Activated naive CD8-positive, alpha-beta T cell treated with anti-CD3 and anti-CD28 coated beads, Interleukin-2, amount 10 ng/mL, durations not matched to agents 7 days and 5 days (primary cell): ENCODE results near the gene METTL25B. TPM values are rescaled to one million over a fixed set of nuclear protein-coding genes. Genes with fewer than 3 reads are reported as not detected.
A peak's percentile ranks its signal among the peaks of the same experiment; 100 is the strongest.
"Not testable (repeated sequence)": the region's sequence is repeated elsewhere in the genome, so short reads cannot be mapped to it uniquely, and the experiment has no call there.

Source experiments
- ATAC-seq: fragments of 150-1000 bp; cut with Tn5 transposase; one replicate; pipeline ENCODE4 v1.10.0; 2021; ENCODE audit warnings: low read depth, moderate library complexity
- POLR2A ChIA-PET: fragments of 350-600 bp; sonication (Branson Sonifier 250); formaldehyde crosslinking; loops from one replicate; lab custom pipeline; 2021; ENCODE audit warnings: antibody characterized with exemption; lab: Charles Lee
- DNase-seq: peaks from one replicate; pipeline ENCODE4 v3.0.0; 2021
- H3K27ac Mint-ChIP-seq: one replicate; pipeline ENCODE4 v1.8.0; 2022; ENCODE audit warnings: mild to moderate bottlenecking, mixed read lengths
- H3K27me3 Mint-ChIP-seq: one replicate; pipeline ENCODE4 v1.8.0; 2022; ENCODE audit warnings: mild to moderate bottlenecking, moderate library complexity, mixed read lengths
- H3K36me3 Mint-ChIP-seq: one replicate; pipeline ENCODE4 v1.8.0; 2021; ENCODE audit warnings: mild to moderate bottlenecking, mixed read lengths
- H3K4me1 Mint-ChIP-seq: one replicate; pipeline ENCODE4 v1.8.0; 2021; ENCODE audit warnings: mixed read lengths
- H3K4me3 Mint-ChIP-seq: one replicate; pipeline ENCODE4 v1.8.0; 2022; ENCODE audit warnings: mild to moderate bottlenecking, moderate library complexity, mixed read lengths
- H3K9me3 Mint-ChIP-seq: one replicate; pipeline ENCODE4 v1.8.0; 2021; ENCODE audit warnings: mixed read lengths
- total RNA-seq, 2 experiments: library from RNA; stranded (reverse); gene quantifications; one replicate each; pipeline ENCODE4 v1.2.3, GENCODE V29; 2021

Gene METTL25B
- total RNA-seq, 2 experiments from 2014 or later = 34.6 to 35.1 TPM

DNA sequence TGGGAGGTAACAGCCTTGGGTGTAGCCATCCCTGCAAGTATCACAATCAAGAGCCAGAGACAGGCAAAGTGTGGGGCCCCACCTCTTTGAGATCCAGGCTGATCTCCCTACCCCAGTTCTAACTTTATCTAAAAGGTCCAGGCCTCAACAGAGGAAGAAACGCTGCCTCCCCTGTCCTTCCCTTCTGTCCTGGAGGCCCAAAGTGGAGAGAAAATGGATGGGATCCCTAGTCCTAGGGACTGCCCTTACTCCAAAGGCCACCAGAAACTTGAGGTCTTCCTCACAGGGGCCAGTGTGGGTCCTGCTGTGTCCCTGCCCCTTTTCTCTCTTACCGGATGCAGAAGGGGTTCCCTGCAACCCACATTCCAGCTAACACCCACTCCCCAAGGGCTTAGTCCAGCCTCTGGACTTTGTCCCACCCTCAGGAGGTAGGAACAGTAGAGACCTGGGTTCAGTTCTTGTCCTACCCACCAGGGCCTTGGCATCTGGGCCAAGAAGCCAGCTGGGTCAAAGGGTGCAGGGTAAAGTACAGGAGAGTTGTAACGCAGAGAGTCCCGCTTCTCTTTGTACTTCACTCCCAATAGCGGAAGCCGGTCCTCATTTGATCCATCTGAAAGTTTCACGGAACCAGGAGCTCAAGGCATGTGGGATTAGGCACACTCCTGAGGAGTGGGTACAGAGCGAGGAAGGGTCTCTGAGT is 21.3 kb downstream of the METTL25B start:
- peak overlapping the region; percentile 93 for H3K27ac Mint-ChIP-seq
- POLR2A ChIA-PET = interaction anchor here (0.6 to 5.7 kb wide), 4 partner anchors 8 to 844 kb away, joined by 3 to 69 read pairs (median 36); partner anchors contain the start of genes MRPL24, NTRK1 and PRCC
- H3K36me3 Mint-ChIP-seq = peaks cover 21% of the 10 kb centered on the region
- no peaks in the 10 kb centered on the region for H3K9me3 Mint-ChIP-seq
- ATAC-seq (no peak), DNase-seq (no peak)
- no peaks in the 10 kb centered on the region for H3K27me3 Mint-ChIP-seq
- peak overlapping the region; percentile 99 for H3K4me3 Mint-ChIP-seq
- peaks cover 54% of the 10 kb centered on the region for H3K4me1 Mint-ChIP-seq

DNA sequence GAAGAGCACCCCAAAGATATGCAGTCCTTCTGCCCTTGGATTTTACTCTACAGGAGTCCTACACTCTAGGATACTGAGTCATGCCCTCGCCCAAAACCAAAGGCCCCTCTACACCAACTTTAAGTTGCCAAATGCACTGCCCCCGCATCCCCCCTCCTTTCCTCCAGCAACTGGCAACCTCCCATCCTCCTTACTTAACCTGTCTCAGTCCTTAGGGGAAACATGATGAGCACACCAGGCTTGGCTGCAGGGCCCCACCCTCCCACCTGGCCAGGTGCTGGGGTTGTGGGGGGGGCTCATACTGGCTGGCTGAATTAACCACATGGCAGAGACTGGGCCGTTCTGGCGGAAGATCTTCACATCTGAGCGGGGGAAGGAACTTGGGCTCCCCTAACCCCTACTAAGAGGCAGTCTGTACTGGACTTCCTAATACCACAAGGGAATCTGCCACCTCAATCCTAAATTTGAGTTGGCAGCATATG is 22.0 kb downstream of the METTL25B start:
- ATAC-seq (no peak), DNase-seq (peak; percentile 47)
- H3K4me1 Mint-ChIP-seq = peaks cover 51% of the 10 kb centered on the region
- no peaks in the 10 kb centered on the region for H3K9me3 Mint-ChIP-seq
- POLR2A ChIA-PET = interaction anchor here (0.6 to 5.7 kb wide), 5 partner anchors 9 to 844 kb away, joined by 3 to 69 read pairs (median 67); partner anchors contain the start of genes ISG20L2, METTL25B, MRPL24 and NTRK1
- peak overlapping the region; percentile 99 for H3K4me3 Mint-ChIP-seq
- H3K27ac Mint-ChIP-seq = peak overlapping the region; percentile 93
- H3K36me3 Mint-ChIP-seq = peaks cover 23% of the 10 kb centered on the region
- no peaks in the 10 kb centered on the region for H3K27me3 Mint-ChIP-seq

DNA sequence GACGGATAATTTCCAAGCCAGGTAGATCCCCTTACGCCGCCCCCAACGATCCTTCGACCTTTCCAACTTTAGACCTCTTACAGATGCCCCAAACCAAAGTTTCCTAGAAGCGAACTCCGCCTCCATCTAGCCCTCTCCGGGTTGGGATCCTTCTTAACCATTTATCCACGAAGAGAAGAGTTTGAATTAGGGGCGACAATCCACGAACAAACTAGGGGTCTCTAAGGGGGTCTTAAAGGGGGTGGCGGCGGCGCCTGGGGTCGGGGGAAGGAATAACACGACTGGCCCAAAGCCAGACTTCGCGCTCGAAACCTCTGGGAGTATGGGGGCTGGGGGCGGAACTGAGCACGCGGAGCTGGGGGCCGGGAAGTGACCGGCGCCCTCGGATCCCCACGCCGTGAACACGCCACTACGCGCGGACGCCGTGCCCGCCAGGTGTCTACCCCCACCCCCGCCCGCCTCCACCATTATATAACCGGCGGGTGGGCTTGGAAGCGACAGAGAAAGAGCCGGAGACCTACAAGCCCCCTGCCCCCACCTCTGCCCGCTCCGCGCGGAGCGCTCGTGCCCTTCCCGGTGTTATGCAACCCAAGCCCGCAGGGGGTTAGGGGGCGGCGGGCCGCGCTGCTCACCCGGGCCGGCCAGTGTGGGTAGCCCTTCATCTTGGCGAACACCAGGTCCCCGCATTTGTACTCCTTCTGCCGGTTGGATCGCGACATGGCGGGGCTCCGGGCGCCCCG is 22.6 kb downstream of the METTL25B start:
- peaks cover 19% of the 10 kb centered on the region for H3K36me3 Mint-ChIP-seq
- DNase-seq = peak; percentile 69
- H3K27me3 Mint-ChIP-seq = no peaks in the 10 kb centered on the region
- peaks cover 44% of the 10 kb centered on the region for H3K4me1 Mint-ChIP-seq
- H3K27ac Mint-ChIP-seq = peak overlapping the region; percentile 93
- POLR2A ChIA-PET = interaction anchor here (0.6 to 5.7 kb wide), 9 partner anchors 9 to 189 kb away, joined by 3 to 69 read pairs (median 6); partner anchors contain the start of genes ISG20L2, METTL25B, MRPL24 and NTRK1
- H3K4me3 Mint-ChIP-seq = peak overlapping the region; percentile 99
- H3K9me3 Mint-ChIP-seq = no peaks in the 10 kb centered on the region
- ATAC-seq = peak; percentile 21

DNA sequence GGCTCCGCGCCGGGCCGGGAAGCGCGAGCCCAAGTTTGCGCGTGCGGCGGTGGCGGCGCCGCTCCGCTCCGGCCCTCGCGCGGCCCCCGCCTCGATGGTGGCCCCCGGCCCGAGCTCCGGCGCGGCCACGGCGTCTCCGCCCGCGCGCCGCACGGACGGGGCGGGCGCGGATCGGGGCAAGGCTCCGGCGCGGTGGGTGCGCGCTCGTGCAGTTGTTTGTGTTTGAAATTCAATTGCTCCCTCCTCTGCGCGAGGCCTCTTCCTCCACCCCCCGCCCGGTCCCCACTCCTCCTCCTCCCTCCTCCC is 23.1 kb downstream of the METTL25B start, which contains the start of gene HDGF:
TSS of gene HDGF (minus strand) at position 225 of the 306 bp plus-strand sequence. CDS start 246 bp downstream, outside the sequence.
- H3K4me1 Mint-ChIP-seq = peaks cover 41% of the 10 kb centered on the region
- no peaks in the 10 kb centered on the region for H3K9me3 Mint-ChIP-seq
- peaks cover 19% of the 10 kb centered on the region for H3K36me3 Mint-ChIP-seq
- DNase-seq (no peak), ATAC-seq (no peak)
- POLR2A ChIA-PET = interaction anchor here (0.6 to 5.7 kb wide), 14 partner anchors 9 to 298 kb away, joined by 3 to 69 read pairs (median 5); partner anchors contain the start of genes ISG20L2, METTL25B, MRPL24 and NTRK1
- no peaks in the 10 kb centered on the region for H3K27me3 Mint-ChIP-seq
- H3K27ac Mint-ChIP-seq = peak within 1 kb of the TSS; percentile 93
- H3K4me3 Mint-ChIP-seq = peak within 1 kb of the TSS; percentile 99

DNA sequence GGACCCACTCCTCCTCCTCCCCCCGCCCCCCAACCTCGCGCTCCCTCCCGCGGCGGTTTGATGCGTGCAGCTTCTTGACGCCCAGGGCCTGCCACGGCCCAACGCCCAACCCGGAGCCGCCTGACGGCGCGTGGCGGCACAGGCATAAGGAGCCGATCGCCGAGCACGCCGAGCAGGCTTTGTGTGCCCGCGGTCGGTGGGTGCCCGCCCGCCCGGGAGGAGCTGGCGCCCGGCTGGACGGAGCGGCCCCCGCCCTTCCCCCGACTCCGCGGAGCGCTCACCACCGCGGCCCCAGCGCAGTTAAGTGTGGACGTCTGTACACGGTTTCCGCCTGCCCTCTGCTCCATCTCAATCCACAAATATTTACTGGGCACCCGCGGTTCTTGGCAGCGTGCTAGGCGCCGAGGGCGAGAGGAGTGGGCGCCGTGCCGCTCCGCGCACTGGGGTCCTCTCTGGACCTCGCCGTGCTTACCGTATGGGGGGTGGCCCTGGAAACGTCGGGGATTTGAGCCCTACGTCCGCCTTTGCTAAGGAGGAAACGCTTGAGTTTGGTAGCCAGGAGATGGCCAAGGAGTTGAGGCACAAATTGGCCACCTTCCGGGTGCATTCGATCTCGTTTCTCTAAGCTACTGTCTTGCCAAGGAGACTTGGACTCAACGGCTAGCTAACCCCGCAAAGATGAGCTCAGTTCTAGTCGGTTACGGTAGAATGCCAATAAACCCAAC is 23.6 kb downstream of the METTL25B start:
- peaks cover 19% of the 10 kb centered on the region for H3K36me3 Mint-ChIP-seq
- peak; percentile 93 for DNase-seq
- no peaks in the 10 kb centered on the region for H3K9me3 Mint-ChIP-seq
- H3K27ac Mint-ChIP-seq = peak overlapping the region; percentile 92
- peak overlapping the region; percentile 91 for H3K4me3 Mint-ChIP-seq
- peaks cover 39% of the 10 kb centered on the region for H3K4me1 Mint-ChIP-seq
- POLR2A ChIA-PET = interaction anchor here (0.6 to 5.7 kb wide), 15 partner anchors 9 to 299 kb away, joined by 3 to 69 read pairs (median 5); partner anchors contain the start of genes ISG20L2, METTL25B, MRPL24 and PRCC
- peak; percentile 84 for ATAC-seq
- H3K27me3 Mint-ChIP-seq = no peaks in the 10 kb centered on the region

DNA sequence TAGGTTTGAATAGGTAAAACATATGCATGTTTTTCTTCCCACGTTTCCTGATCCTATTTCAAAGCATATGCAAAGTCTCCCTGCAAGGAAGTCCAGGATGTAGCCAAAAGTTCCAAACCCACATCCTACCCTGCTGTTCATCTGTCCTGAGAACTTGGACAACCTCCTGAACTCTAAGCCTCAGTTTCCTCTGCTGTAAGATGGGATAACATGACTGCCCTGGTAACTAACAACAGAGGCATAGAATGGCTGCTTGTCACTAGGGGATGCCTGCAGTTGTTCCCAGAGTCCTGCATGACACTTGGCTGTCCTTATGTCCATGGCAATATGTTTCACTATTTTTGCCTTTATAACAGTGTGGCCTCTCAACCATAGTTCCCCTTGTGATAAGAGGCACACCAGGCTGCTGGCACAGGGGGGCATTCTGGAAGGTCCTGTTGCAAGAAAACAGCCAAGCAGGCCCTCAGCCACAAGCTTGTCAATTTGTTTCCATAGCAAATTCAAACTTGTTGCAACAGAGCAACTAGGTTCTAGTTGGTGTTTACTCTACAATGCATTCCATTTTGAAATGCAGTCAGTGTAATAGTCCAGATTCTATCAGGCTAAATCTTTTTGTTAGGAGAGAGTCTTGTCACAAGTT is 24.7 kb downstream of the METTL25B start:
- no peak for DNase-seq
- no peaks in the 10 kb centered on the region for H3K27me3 Mint-ChIP-seq
- peaks cover 33% of the 10 kb centered on the region for H3K4me1 Mint-ChIP-seq
- POLR2A ChIA-PET = interaction anchor here (1.0 to 5.7 kb wide), 7 partner anchors 8 to 109 kb away, joined by 3 to 69 read pairs (median 6); partner anchors contain the start of genes ISG20L2, METTL25B, MRPL24 and PRCC
- H3K4me3 Mint-ChIP-seq = peak overlapping the region; percentile 91
- H3K27ac Mint-ChIP-seq = peak overlapping the region; percentile 92
- no peaks in the 10 kb centered on the region for H3K9me3 Mint-ChIP-seq
- ATAC-seq = no peak
- peaks cover 19% of the 10 kb centered on the region for H3K36me3 Mint-ChIP-seq

DNA sequence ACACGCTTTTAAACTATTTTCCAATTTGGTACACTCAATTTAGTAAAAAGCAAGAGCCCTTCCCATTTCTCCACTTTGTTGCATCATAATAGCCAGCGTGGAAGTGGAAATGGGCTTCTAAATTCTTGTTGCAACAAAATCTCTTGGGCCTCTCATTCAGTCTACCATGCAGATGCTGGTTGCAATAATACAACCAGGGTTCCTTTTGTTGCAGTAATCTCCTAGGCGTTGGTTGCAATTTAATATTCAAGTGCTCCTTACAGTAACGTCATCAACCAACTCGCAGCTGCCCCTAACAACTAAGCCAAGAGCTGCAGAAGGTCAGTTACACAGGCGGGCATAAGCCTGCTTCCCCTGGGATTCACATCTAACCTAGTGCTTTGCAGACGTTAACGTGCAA is 25.9 kb downstream of the METTL25B start:
- POLR2A ChIA-PET = interaction anchor here (1.4 to 5.7 kb wide), 2 partner anchors 11 to 26 kb away, joined by 4 to 67 read pairs; partner anchors contain the start of genes ISG20L2, METTL25B and PRCC
- no peaks in the 10 kb centered on the region for H3K9me3 Mint-ChIP-seq
- H3K4me3 Mint-ChIP-seq = no peak overlapping the region
- H3K27ac Mint-ChIP-seq = no peak overlapping the region
- DNase-seq = no peak
- ATAC-seq = no peak
- H3K27me3 Mint-ChIP-seq = no peaks in the 10 kb centered on the region
- H3K36me3 Mint-ChIP-seq = peaks cover 11% of the 10 kb centered on the region
- peaks cover 24% of the 10 kb centered on the region for H3K4me1 Mint-ChIP-seq

DNA sequence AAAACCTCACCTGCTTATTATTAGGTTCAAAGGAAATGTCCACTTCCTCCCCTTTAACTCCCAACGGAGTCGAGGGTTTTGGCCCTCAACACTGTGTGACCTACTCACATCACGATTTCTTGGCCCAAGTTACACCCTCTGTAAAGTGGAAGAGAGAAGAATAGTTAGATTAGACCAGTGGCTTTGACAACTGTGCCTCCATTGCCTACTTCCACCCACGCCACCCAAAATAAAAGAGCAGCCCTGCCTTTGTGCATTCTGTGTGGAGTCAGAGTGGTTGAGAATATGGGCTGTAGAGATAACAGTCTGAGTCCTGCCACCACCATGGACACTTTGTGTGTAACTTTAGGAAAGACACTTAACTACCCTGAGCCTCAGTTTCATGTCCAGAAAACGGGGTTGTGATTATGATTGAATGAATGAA is 27.3 kb downstream of the METTL25B start:
- H3K9me3 Mint-ChIP-seq = no peaks in the 10 kb centered on the region
- no peak overlapping the region for H3K27ac Mint-ChIP-seq
- H3K4me3 Mint-ChIP-seq = no peak overlapping the region
- no peaks in the 10 kb centered on the region for H3K27me3 Mint-ChIP-seq
- DNase-seq = no peak
- ATAC-seq = no peak
- H3K36me3 Mint-ChIP-seq = peaks cover 5% of the 10 kb centered on the region
- POLR2A ChIA-PET = interaction anchor here (1.4 kb wide), 1 partner anchor 27 kb away, joined by 4 read pairs; the partner anchor contains the start of genes ISG20L2 and METTL25B
- peaks cover 13% of the 10 kb centered on the region for H3K4me1 Mint-ChIP-seq

DNA sequence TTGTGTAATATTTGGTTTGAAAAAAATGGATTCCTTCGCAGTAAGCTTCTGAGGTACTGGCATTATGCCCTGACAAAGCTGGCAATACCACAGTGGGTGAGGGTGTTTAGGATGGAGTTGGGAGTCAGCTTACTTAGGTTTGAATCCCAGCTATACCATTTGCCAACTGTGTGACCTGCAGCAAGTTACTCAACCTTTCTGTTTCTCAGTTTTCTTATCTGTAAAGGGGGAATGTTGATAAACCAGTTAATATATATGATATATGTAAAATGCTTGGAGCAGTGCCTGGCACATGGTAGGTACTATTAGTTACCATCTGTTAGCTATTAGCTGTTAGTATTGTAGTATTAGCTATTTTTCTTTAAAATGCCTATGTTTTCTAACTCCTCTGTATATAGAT is 28.1 kb downstream of the METTL25B start:
- Mint-ChIP-seq H3K4me3 (no peak overlapping the region), H3K36me3 (peaks cover 5% of the 10 kb centered on the region), H3K27ac (no peak overlapping the region), H3K27me3 (no peaks in the 10 kb centered on the region), H3K4me1 (peaks cover 13% of the 10 kb centered on the region), H3K9me3 (no peaks in the 10 kb centered on the region)
- DNase-seq = no peak
- POLR2A ChIA-PET = interaction anchor here (0.6 to 1.0 kb wide), 6 partner anchors 11 to 122 kb away, joined by 3 to 5 read pairs (median 4); partner anchors contain the start of genes ISG20L2, METTL25B, MRPL24 and PRCC
- ATAC-seq = no peak

DNA sequence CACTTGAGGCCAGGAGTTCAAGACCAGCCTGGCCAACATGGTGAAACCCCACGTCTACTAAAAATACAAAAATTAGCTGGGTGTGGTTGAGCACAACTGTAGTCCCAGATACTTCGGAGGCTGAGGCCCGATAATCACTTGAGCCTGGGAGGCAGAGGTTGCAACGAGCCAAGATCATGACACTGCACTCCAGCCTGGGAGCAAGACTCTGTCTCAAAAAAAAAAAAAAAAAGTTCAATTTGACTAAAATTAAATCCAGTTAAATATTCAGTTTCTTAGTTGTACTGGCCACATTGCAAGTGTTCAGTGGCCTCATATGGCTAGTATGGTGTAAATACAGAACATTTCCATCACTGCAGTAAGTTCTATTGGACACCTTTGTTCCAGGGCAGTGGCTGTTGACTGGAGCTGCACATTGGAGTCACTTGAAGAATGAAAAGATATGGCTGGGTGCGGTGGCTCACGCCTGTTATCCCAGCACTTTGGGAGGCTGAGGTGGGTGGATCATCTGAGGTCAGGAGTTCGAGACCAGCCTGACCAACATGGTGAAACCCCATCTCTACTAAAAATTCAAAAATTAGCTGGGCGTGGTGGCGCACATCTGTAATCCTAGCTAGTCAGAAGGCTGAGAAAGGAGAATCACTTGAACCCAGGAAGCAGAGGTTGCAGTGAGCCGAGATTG is 29.4 kb downstream of the METTL25B start:
- peak; percentile 4 for DNase-seq

DNA sequence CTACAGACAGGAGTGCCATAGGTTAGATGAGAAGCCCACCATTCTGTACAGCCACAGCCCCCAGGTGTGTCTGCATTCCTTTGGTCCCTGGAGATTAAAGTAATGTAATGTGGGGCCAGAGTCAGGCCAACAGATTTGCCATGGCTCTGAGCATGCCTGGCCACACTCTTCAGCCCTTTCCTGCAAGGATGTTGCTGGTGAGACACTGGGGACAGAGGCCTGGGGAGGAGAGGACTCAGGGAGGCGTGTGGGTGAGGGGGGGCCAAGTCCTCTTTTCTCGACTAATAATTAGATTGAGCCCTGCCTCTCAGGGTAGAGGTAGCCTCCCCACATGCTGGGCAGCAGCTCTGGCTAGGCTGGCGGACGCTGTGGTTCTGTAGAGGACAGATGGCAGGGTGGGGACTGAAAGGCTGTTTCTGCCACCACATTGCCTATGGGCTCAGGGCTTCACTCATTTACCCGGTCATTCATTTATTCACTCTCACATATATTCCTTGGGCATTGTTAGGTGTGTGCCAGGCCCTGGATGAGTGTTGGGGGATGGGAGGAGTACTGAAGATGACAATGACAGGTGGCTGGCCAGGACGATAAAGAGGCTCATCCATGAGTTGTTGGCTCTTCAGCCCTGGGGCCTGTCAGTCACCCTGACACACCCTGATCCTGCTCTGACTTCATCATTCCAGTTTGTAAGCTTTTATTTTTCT is 32.0 kb downstream of the METTL25B start:
- Mint-ChIP-seq H3K9me3 (no peaks in the 10 kb centered on the region), H3K36me3 (no peaks in the 10 kb centered on the region)

More for the DNA sequence above, 29.4 kb downstream of the METTL25B start:
- H3K9me3 Mint-ChIP-seq, H3K36me3 Mint-ChIP-seq, H3K27me3 Mint-ChIP-seq, ATAC-seq, H3K27ac Mint-ChIP-seq, POLR2A ChIA-PET, H3K4me3 Mint-ChIP-seq: not testable (repeated sequence)
- H3K4me1 Mint-ChIP-seq = peaks cover 11% of the 10 kb centered on the region

More for the DNA sequence above, 32.0 kb downstream of the METTL25B start:
- DNase-seq (no peak), ATAC-seq (no peak)
- no peaks in the 10 kb centered on the region for H3K27me3 Mint-ChIP-seq
- H3K4me1 Mint-ChIP-seq = peaks cover 4% of the 10 kb centered on the region
- no peak overlapping the region for H3K27ac Mint-ChIP-seq
- POLR2A ChIA-PET = interaction anchor here (1.2 kb wide), 1 partner anchor 8 kb away, joined by 5 read pairs; the partner anchor contains the start of gene HDGF
- no peak overlapping the region for H3K4me3 Mint-ChIP-seq
